ENCODE measurements around the gene CDH23.

Gene CDH23

DNA sequence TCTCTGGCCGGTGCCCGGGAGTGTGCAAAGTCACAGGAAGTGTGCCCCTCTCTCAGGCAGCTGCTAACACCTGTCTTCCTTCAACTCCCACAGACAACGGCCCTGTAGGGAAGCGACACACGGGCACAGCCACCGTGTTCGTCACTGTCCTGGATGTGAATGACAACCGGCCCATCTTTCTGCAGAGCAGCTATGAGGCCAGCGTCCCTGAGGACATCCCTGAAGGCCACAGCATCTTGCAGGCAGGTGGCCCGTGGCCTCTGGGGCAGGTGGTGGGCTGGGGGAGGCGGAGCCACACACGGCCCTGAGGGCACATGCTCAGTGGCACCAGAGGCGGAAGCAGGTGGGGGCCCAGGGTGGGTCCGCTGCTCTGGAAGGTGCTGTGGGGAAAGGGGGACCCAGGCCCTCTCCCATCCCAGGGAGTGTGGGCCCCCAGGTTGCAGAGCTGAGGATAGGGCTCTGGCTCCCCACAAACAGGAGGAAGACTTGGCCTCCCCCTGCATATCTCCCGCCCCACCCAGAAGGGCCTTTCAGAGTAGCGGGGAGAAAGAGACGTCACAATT, 315.9 kb downstream of the CDH23 start:
- peak overlapping the region; percentile 57 for H3K27ac ChIP-seq
- H3K36me3 ChIP-seq (ENCODE audit: control insufficient read depth, insufficient read depth, low read length): no peaks in the 10 kb centered on the region
- no peaks in the 10 kb centered on the region for H3K4me1 ChIP-seq
- H3K79me2 ChIP-seq: no peaks in the 10 kb centered on the region
- no peaks in the 10 kb centered on the region for H3K27me3 ChIP-seq (ENCODE audit: control insufficient read depth, insufficient read depth, low read length)
- H2AFZ ChIP-seq: no peak overlapping the region
- no peaks in the 10 kb centered on the region for H3K9me3 ChIP-seq (ENCODE audit: control insufficient read depth, low read length)
- TF ChIP-seq, protein P1, sequence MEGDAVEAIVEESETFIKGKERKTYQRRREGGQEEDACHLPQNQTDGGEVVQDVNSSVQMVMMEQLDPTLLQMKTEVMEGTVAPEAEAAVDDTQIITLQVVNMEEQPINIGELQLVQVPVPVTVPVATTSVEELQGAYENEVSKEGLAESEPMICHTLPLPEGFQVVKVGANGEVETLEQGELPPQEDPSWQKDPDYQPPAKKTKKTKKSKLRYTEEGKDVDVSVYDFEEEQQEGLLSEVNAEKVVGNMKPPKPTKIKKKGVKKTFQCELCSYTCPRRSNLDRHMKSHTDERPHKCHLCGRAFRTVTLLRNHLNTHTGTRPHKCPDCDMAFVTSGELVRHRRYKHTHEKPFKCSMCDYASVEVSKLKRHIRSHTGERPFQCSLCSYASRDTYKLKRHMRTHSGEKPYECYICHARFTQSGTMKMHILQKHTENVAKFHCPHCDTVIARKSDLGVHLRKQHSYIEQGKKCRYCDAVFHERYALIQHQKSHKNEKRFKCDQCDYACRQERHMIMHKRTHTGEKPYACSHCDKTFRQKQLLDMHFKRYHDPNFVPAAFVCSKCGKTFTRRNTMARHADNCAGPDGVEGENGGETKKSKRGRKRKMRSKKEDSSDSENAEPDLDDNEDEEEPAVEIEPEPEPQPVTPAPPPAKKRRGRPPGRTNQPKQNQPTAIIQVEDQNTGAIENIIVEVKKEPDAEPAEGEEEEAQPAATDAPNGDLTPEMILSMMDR (IDR thresholded peaks at IDR 0.05): no peak
- H3K9ac ChIP-seq: no peak overlapping the region
- no peak overlapping the region for H3K4me3 ChIP-seq (ENCODE audit: low read depth, low read length)
- no peak overlapping the region for H3K4me2 ChIP-seq (ENCODE audit: low read length)

DNA sequence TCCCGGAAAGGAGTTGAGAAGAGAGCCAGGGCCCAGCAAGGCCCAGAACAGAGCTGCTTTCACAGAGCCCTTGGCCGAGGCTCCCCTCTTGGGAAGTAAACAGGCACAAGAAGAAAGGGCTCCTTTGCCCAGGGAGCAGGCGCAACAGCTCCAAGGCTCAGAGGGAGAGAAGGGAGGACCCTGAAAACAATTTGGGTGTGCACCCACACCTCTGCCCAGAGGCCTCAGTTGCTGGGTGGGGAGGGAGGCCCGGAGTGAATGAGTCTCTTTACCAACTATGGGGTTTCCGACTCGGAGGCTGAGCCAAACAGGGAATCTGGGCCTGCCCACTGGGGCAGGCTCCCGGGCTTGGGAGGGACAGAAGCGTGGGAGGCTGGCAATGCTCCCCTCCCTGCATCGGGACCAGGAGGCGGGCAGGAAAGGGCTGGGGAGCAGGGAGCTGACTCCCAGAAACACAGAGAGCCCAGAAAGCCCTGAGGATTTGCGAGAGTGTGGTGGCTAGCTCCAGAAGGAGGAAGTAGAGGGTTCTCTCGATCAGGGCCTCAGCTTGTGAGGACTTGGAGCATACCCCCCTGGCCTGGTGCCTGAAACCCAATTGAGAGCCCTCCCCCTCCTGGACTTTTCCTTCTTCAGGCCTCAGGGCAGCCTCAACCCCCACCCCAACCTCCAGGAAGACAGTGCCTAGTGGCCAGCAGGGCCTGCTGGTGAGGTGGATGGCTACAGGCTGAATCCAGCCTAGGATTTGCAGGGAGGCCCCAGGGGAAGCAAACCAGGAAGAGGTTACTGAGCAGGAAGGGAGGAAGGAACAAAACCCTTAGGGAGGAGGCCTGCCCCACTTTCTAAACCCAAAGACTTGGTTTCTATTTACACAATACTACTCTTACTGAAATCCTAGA, 316.7 kb downstream of the CDH23 start:
- H3K4me2 ChIP-seq (ENCODE audit: low read length): no peak overlapping the region
- no peaks in the 10 kb centered on the region for H3K9me3 ChIP-seq (ENCODE audit: control insufficient read depth, low read length)
- no peaks in the 10 kb centered on the region for H3K27me3 ChIP-seq (ENCODE audit: control insufficient read depth, insufficient read depth, low read length)
- no peaks in the 10 kb centered on the region for H3K36me3 ChIP-seq (ENCODE audit: control insufficient read depth, insufficient read depth, low read length)
- TF ChIP-seq, protein P1 (IDR thresholded peaks at IDR 0.05): no peak
- H3K27ac ChIP-seq: peak overlapping the region; percentile 57
- no peaks in the 10 kb centered on the region for H3K79me2 ChIP-seq
- H3K9ac ChIP-seq: no peak overlapping the region
- H3K4me1 ChIP-seq: no peaks in the 10 kb centered on the region
- no peak overlapping the region for H2AFZ ChIP-seq
- H3K4me3 ChIP-seq (ENCODE audit: low read depth, low read length): no peak overlapping the region

DNA sequence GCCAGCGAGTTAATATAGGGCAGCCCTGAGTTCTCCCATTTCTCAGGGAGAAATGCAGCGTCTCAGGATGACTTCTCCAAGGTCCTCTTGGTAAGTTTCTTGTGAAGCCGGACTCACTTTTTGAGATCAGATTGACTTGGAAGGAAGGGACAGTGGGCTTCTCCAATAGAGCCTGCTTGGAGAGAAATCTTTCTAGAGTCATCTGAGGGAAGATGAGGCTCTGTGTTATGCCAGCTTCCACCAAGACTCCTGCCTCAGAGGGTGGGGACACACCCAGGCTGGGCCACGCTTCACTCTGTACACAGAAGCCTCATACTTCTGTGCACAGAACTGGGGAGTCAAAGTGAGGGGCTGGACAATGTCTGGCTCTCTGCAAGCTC, 317.3 kb downstream of the CDH23 start:
- H3K9ac ChIP-seq: no peak overlapping the region
- TF ChIP-seq, protein P1 (IDR thresholded peaks at IDR 0.05): no peak
- no peak overlapping the region for H3K4me2 ChIP-seq (ENCODE audit: low read length)
- peak overlapping the region; percentile 57 for H3K27ac ChIP-seq
- H3K4me1 ChIP-seq: no peaks in the 10 kb centered on the region
- H3K36me3 ChIP-seq (ENCODE audit: control insufficient read depth, insufficient read depth, low read length): no peaks in the 10 kb centered on the region
- H3K79me2 ChIP-seq: no peaks in the 10 kb centered on the region
- no peak overlapping the region for H2AFZ ChIP-seq
- no peaks in the 10 kb centered on the region for H3K9me3 ChIP-seq (ENCODE audit: control insufficient read depth, low read length)
- H3K27me3 ChIP-seq (ENCODE audit: control insufficient read depth, insufficient read depth, low read length): no peaks in the 10 kb centered on the region
- H3K4me3 ChIP-seq (ENCODE audit: low read depth, low read length): no peak overlapping the region

DNA sequence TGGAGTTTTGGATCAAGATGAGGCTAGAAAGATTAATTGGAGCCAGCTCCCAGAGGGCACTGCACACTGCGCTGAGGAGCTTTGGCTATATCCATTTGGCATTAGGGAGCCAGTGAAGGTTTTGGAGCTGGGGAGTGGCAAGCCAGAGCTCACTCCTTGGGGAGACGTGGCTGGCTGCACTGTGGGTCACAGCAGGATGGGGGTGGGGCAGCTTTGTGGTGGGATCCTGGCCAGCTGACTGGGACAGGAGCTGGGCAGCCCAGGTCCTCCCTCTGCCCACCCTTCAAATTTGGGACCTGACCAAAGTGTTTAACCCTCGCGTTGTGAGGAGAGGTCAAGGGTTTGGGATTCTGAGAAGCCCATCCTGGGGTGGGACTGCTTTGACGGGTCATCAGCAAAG, 317.9 kb downstream of the CDH23 start:
- Histone ChIP-seq H3K4me1 (no peaks in the 10 kb centered on the region), H3K27ac (peak overlapping the region; percentile 57), H3K27me3 (ENCODE audit: control insufficient read depth, insufficient read depth, low read length) (no peaks in the 10 kb centered on the region), H3K4me3 (ENCODE audit: low read depth, low read length) (no peak overlapping the region), H3K36me3 (ENCODE audit: control insufficient read depth, insufficient read depth, low read length) (no peaks in the 10 kb centered on the region), H3K9me3 (ENCODE audit: control insufficient read depth, low read length) (no peaks in the 10 kb centered on the region), H3K9ac (no peak overlapping the region), H3K79me2 (no peaks in the 10 kb centered on the region), H2AFZ (no peak overlapping the region), H3K4me2 (ENCODE audit: low read length) (no peak overlapping the region)
- TF ChIP-seq, protein P1 (IDR thresholded peaks at IDR 0.05): no peak
